ENCODE data around the gene ARAP1. TPM values are rescaled to one million over a fixed set of nuclear protein-coding genes. Genes with fewer than 3 reads are reported as not detected.

ARAP1 gene
- total and polyA plus RNA-seq, 8 donors: 32.2 to 201 (median 69.8) TPM

DNA sequence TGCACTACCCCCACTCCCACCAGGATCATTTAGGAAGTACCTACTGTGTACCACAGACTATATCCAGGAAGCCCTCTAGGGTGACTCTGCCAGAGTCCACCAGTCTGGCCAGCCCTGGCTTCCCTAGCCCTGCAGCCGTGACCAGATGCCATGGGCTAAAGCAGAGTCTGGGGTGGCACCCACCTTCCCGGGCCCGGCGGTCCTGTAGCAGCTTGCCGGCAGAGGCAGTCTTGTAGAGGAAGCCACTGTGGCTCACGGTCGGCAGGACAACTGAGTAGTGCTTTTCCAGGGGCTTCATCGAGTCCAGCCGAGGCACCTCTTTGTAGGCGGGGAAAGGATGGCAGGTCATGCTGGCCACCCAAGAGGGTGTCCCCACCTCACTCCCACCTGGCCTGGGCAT, 50.7 kb downstream of the ARAP1 start:
- TF ChIP-seq EP300 (IDR thresholded peaks at IDR 0.05) (no peak), POLR2AphosphoS5 (IDR thresholded peaks at IDR 0.05) (no peak), POLR2A (IDR thresholded peaks at IDR 0.05) (no peak)
- TF ChIP-seq, protein P1, sequence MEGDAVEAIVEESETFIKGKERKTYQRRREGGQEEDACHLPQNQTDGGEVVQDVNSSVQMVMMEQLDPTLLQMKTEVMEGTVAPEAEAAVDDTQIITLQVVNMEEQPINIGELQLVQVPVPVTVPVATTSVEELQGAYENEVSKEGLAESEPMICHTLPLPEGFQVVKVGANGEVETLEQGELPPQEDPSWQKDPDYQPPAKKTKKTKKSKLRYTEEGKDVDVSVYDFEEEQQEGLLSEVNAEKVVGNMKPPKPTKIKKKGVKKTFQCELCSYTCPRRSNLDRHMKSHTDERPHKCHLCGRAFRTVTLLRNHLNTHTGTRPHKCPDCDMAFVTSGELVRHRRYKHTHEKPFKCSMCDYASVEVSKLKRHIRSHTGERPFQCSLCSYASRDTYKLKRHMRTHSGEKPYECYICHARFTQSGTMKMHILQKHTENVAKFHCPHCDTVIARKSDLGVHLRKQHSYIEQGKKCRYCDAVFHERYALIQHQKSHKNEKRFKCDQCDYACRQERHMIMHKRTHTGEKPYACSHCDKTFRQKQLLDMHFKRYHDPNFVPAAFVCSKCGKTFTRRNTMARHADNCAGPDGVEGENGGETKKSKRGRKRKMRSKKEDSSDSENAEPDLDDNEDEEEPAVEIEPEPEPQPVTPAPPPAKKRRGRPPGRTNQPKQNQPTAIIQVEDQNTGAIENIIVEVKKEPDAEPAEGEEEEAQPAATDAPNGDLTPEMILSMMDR (IDR thresholded peaks at IDR 0.05): no peak
- Histone ChIP-seq H3K4me1 (peaks cover 8 to 23% (median 18%) of the 10 kb centered on the region in 4 donors), H3K27me3 (no peaks in the 10 kb centered on the region), H3K27ac (no peak overlapping the region), H3K36me3 (peaks cover 87 to 100% (median 100%) of the 10 kb centered on the region in 4 donors), H3K4me3 (no peak overlapping the region), H3K9me3 (no peaks in the 10 kb centered on the region)
- WGBS, 5 donors: 92 to 96% (median 95%) methylated on average over 6 to 10 of the region's 10 CpGs
- no peak for DNase-seq
- intact Hi-C loops (cut with DNase I; ENCODE audit: low total_unique reads): no loop called here

DNA sequence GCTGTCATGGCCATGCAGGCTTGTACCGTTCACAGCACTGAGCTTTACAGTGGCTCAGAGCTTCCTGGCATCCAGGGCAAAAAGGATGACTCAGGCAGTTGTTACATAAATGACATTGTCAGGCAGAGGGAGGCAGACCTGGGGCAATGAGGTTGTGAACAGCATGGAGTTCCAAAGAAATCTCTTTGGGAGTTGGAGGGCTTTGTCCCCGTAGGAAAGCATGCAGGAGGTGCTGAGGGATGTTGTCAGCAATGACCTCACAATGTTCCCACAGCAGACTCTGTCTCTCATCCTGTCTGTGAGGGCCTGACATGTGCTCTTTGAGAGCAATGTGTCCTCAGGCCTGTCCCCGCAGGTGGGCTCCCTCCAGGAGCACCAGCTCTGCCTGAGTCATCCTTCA, 52.1 kb downstream of the ARAP1 start:
- Histone ChIP-seq H3K36me3 (peaks cover 90 to 100% (median 100%) of the 10 kb centered on the region in 4 donors), H3K9me3 (no peaks in the 10 kb centered on the region), H3K4me3 (no peak overlapping the region), H3K27ac (no peak overlapping the region), H3K27me3 (no peaks in the 10 kb centered on the region), H3K4me1 (peaks cover 8 to 23% (median 18%) of the 10 kb centered on the region in 4 donors)
- TF ChIP-seq, protein P1 (IDR thresholded peaks at IDR 0.05): no peak
- TF ChIP-seq EP300 (IDR thresholded peaks at IDR 0.05) (no peak), POLR2A (IDR thresholded peaks at IDR 0.05) (no peak), POLR2AphosphoS5 (IDR thresholded peaks at IDR 0.05) (no peak)
- no peak for DNase-seq
- intact Hi-C loops (cut with DNase I; ENCODE audit: low total_unique reads): no loop called here
- WGBS, 5 donors: 73 to 92% (median 81%) methylated on average over 3 of the region's 3 CpGs

DNA sequence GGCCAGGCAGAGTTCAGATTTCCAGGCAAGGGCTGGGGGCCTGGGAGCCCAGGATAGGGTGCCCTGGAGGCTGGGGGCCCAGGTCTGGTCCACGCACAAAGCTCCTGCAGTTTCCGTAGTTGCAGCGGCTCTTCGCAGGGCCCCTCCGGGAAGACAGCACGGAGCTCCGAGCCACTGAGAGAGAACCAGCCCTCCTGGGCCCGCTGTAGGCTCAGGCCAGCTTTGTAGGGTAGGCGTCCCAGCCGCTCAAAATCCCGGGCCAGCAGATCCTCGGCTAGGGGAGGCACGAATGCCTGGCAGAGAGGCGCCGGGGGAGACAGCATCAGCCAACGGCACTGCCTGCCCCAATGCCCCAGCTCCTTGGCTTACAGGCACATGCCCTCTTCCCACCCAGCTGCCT, 54.4 kb downstream of the ARAP1 start:
- TF ChIP-seq EP300 (IDR thresholded peaks at IDR 0.05): no peak
- TF ChIP-seq POLR2A (IDR thresholded peaks at IDR 0.05): no peak
- TF ChIP-seq POLR2AphosphoS5 (IDR thresholded peaks at IDR 0.05): no peak
- TF ChIP-seq, protein P1 (IDR thresholded peaks at IDR 0.05): no peak
- 90 to 97% (median 94%) methylated on average over 3 to 16 of the region's 16 CpGs for whole genome bisulfite sequencing, 5 donors
- H3K4me3 ChIP-seq: no peak overlapping the region
- no peaks in the 10 kb centered on the region for H3K27me3 ChIP-seq
- H3K27ac ChIP-seq: no peak overlapping the region
- H3K4me1 ChIP-seq: peaks cover 0 to 9% (median 7%) of the 10 kb centered on the region in 4 donors
- no peak for DNase-seq
- intact Hi-C loops (cut with DNase I; ENCODE audit: low total_unique reads): no loop called here
- H3K36me3 ChIP-seq: peaks cover 98 to 100% (median 100%) of the 10 kb centered on the region in 4 donors
- no peaks in the 10 kb centered on the region for H3K9me3 ChIP-seq

DNA sequence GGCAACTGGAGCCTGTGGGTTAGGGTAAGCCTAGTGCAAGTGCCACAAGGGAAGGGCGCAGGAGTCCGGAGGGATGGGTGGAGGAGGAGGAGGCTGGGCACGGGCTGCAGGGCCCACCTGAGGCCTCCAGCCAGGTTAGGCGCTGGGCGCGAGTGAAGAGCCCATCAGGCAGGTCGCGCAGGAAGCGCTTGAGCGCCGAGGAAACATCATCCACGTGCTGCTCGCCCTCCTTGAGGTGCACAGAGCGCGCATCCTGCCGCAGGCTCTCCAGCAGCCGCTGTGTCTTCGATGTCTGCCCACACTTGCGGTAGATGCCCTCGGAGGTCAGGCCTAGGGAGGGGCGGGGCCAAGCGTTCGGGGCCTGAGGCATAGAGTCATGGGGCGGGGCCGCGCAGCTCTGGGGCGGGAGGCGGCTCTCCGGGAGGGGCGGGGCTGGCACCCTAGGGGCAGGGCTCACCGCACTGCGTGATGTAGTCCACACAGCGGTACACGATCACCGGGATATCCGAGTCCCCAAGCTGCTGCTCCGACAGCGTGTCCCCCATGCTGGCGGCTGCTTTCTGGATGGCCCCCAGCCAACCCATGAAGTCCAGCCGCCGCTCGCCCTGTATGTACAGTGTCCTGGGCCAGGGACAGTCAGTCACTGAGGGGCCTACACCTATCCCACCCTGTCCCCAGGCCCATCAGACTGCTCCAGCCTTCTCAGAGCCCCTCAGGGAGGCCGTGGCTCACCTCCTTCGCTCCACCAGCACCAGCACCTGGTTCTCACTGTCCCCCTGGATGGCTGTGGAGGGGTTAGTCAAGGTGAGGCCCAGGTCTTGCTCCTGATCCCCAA, 55.1 kb downstream of the ARAP1 start:
- peaks cover 98 to 100% (median 100%) of the 10 kb centered on the region in 4 donors for H3K36me3 ChIP-seq
- no peaks in the 10 kb centered on the region for H3K27me3 ChIP-seq
- no peak overlapping the region for H3K4me3 ChIP-seq
- TF ChIP-seq POLR2AphosphoS5 (IDR thresholded peaks at IDR 0.05) (no peak), EP300 (IDR thresholded peaks at IDR 0.05) (no peak), POLR2A (IDR thresholded peaks at IDR 0.05) (no peak)
- TF ChIP-seq, protein P1 (IDR thresholded peaks at IDR 0.05): no peak
- 75 to 96% (median 82%) methylated on average over 9 to 44 of the region's 44 CpGs for WGBS, 5 donors
- H3K27ac ChIP-seq: no peak overlapping the region
- intact Hi-C loops (cut with DNase I; ENCODE audit: low total_unique reads): no loop called here
- H3K9me3 ChIP-seq: no peaks in the 10 kb centered on the region
- H3K4me1 ChIP-seq: peaks cover 0 to 2% (median under 1%) of the 10 kb centered on the region in 4 donors
- DNase-seq: peak; percentile 28 to 76
